Mesenchymal stem cell (in vitro differentiated cells and primary cell): ENCODE measurements around the gene DMP1.

Experiments used
- DNase-seq: peaks from one replicate; pipeline ENCODE4 v3.0.0-alpha.2; 2013
- H2AFZ ChIP-seq: one replicate; pipeline ENCODE4 v1.6.1; 2013; ENCODE audit warnings: low read depth, mild to moderate bottlenecking, control low read depth, inconsistent platforms, low read length, moderate library complexity
- H2AK5ac ChIP-seq: 2 replicates; pipeline ENCODE4 v1.6.1; 2013; ENCODE audit warnings: low read length, moderate library complexity, mild to moderate bottlenecking, inconsistent platforms; ENCODE audit not compliant: severe bottlenecking
- H2BK120ac ChIP-seq: one replicate; pipeline ENCODE4 v1.6.1; 2013; ENCODE audit warnings: low read depth, mild to moderate bottlenecking, inconsistent platforms, low read length, moderate library complexity
- H2BK12ac ChIP-seq, 2 experiments: one replicate each; pipeline ENCODE4 v1.6.1; 2013; ENCODE audit warnings: inconsistent platforms in 2 of 2, low read length in 2 of 2, mild to moderate bottlenecking in 2 of 2, moderate library complexity in 2 of 2, control low read depth in 1 of 2
- H2BK15ac ChIP-seq: one replicate; pipeline ENCODE4 v1.6.1; 2013; ENCODE audit warnings: mild to moderate bottlenecking, low read depth, inconsistent platforms; ENCODE audit not compliant: poor library complexity, severe bottlenecking
- H2BK5ac ChIP-seq: 2 replicates; pipeline ENCODE4 v1.6.1; 2013; ENCODE audit warnings: low read depth, mild to moderate bottlenecking, low read length, control low read depth, inconsistent platforms; ENCODE audit not compliant: poor library complexity, severe bottlenecking
- H3K14ac ChIP-seq, 2 experiments: one replicate each; pipeline ENCODE4 v1.6.1; 2013; ENCODE audit warnings: inconsistent platforms in 2 of 2, low read length in 2 of 2, control low read depth in 1 of 2, mild to moderate bottlenecking in 1 of 2, moderate library complexity in 1 of 2
- H3K18ac ChIP-seq, 2 experiments: one replicate each; pipeline ENCODE4 v1.6.1; 2013; ENCODE audit warnings: inconsistent platforms in 2 of 2, low read length in 2 of 2, control low read depth in 1 of 2, low read depth in 1 of 2, mild to moderate bottlenecking in 1 of 2
- H3K23ac ChIP-seq, 2 experiments: one replicate each; pipeline ENCODE4 v1.6.1; 2013; ENCODE audit warnings: inconsistent platforms in 2 of 2, low read length in 2 of 2, mild to moderate bottlenecking in 2 of 2, moderate library complexity in 2 of 2, control low read depth in 1 of 2
- H3K27ac ChIP-seq: 2 replicates; pipeline ENCODE4 v1.5.1; 2013; ENCODE audit warnings: mild to moderate bottlenecking, moderate library complexity, low read length, control low read depth, inconsistent platforms; ENCODE audit not compliant: poor library complexity, severe bottlenecking
- H3K27me3 ChIP-seq, 2 experiments: 2 replicates each; pipeline versions ENCODE4 v1.6.1 to v1.7.0; 2013; ENCODE audit warnings: low read length in 2 of 2, mild to moderate bottlenecking in 2 of 2, moderate library complexity in 2 of 2, control low read depth in 1 of 2, inconsistent platforms in 1 of 2; ENCODE audit not compliant: control insufficient read depth in 1 of 2, insufficient read depth in 1 of 2
- H3K36me3 ChIP-seq, 2 experiments: 2 replicates each; pipeline versions ENCODE4 v1.6.1 to v1.7.0; 2013; ENCODE audit warnings: low read length in 2 of 2, control low read depth in 1 of 2, inconsistent platforms in 1 of 2, low read depth in 1 of 2, mild to moderate bottlenecking in 1 of 2; ENCODE audit not compliant: insufficient read depth in 2 of 2, control insufficient read depth in 1 of 2
- H3K4ac ChIP-seq, 2 experiments: one replicate each; pipeline ENCODE4 v1.6.1; 2013; ENCODE audit warnings: inconsistent platforms in 2 of 2, low read length in 2 of 2, mild to moderate bottlenecking in 2 of 2, moderate library complexity in 2 of 2, control low read depth in 1 of 2, low read depth in 1 of 2
- H3K4me1 ChIP-seq: 2 replicates; pipeline ENCODE4 v1.6.1; 2013; ENCODE audit warnings: low read depth, low read length, control low read depth; ENCODE audit not compliant: control insufficient read depth, insufficient read depth
- H3K4me2 ChIP-seq: 2 replicates; pipeline ENCODE4 v1.6.1; 2013; ENCODE audit warnings: low read length, mild to moderate bottlenecking, inconsistent platforms; ENCODE audit not compliant: poor library complexity, severe bottlenecking
- H3K4me3 ChIP-seq, 2 experiments: 2 replicates each; pipeline versions ENCODE4 v1.5.1 to v1.7.0; 2013; ENCODE audit warnings: low read length in 2 of 2, mild to moderate bottlenecking in 2 of 2, control low read depth in 1 of 2, low read depth in 1 of 2; ENCODE audit not compliant: insufficient read depth in 1 of 2
- H3K79me1 ChIP-seq: replicated peaks from 2 replicates; pipeline ENCODE4 v1.6.1; 2013; ENCODE audit warnings: mild to moderate bottlenecking, control low read depth, low read length, inconsistent platforms; ENCODE audit not compliant: poor library complexity, severe bottlenecking
- H3K9ac ChIP-seq: 2 replicates; pipeline ENCODE4 v1.7.0; 2013; ENCODE audit warnings: mild to moderate bottlenecking, low read length, moderate library complexity
- H3K9me3 ChIP-seq: 2 replicates; pipeline ENCODE4 v1.7.0; 2013; ENCODE audit warnings: mild to moderate bottlenecking, low read length; ENCODE audit not compliant: control insufficient read depth
- H4K8ac ChIP-seq: one replicate; pipeline ENCODE4 v1.6.1; 2013; ENCODE audit warnings: inconsistent platforms, mild to moderate bottlenecking, low read length, moderate library complexity
- H4K91ac ChIP-seq: one replicate; pipeline ENCODE4 v1.6.1; 2013; ENCODE audit warnings: mild to moderate bottlenecking, low read length, inconsistent platforms
- WGBS: methylation state at CpG from one replicate; pipeline ENCODE4 v1.1.7; 2013; ENCODE audit warnings: mixed read lengths; 5-methylcytosine and 5-hydroxymethylcytosine counted together

Gene DMP1

GRCh38 chr4:87644286-87644685 is 5.8 kb upstream of the DMP1 start:
- Histone ChIP-seq H2BK12ac (no peak overlapping the region), H2BK120ac (no peak overlapping the region), H3K4ac (no peak overlapping the region), H3K18ac (no peak overlapping the region), H3K4me3 (no peak overlapping the region), H3K27ac (no peak overlapping the region), H3K27me3 (no peaks in the 10 kb centered on the region), H2AK5ac (no peak overlapping the region), H3K4me2 (no peak overlapping the region), H3K79me1 (no peaks in the 10 kb centered on the region), H3K36me3 (no peaks in the 10 kb centered on the region), H2BK15ac (no peak overlapping the region), H2AFZ (no peak overlapping the region), H4K91ac (no peak overlapping the region), H3K14ac (no peak overlapping the region), H3K23ac (no peak overlapping the region), H4K8ac (no peak overlapping the region), H3K9me3 (no peaks in the 10 kb centered on the region), H3K4me1 (no peaks in the 10 kb centered on the region), H2BK5ac (no peak overlapping the region), H3K9ac (no peak overlapping the region)
- no peak for DNase-seq
- 98% methylated on average over 5 of the region's 6 CpGs for WGBS

GRCh38 chr4:87650938-87651337 is 858 bp downstream of the DMP1 start:
- Histone ChIP-seq H4K8ac (no peak overlapping the region), H3K36me3 (no peaks in the 10 kb centered on the region), H2BK5ac (no peak overlapping the region), H4K91ac (no peak overlapping the region), H3K4me1 (no peaks in the 10 kb centered on the region), H3K27me3 (no peaks in the 10 kb centered on the region), H3K9me3 (no peaks in the 10 kb centered on the region), H3K27ac (no peak overlapping the region), H3K4me3 (no peak overlapping the region), H3K23ac (no peak overlapping the region), H2BK15ac (no peak overlapping the region), H2BK120ac (no peak overlapping the region), H3K4ac (no peak overlapping the region), H2AFZ (no peak overlapping the region), H3K79me1 (no peaks in the 10 kb centered on the region), H3K9ac (no peak overlapping the region), H3K18ac (no peak overlapping the region), H3K14ac (no peak overlapping the region), H2BK12ac (no peak overlapping the region), H2AK5ac (no peak overlapping the region), H3K4me2 (no peak overlapping the region)
- DNase-seq: no peak
- WGBS: 88% methylated on average over 1 of the region's 2 CpGs

- Histone ChIP-seq H3K23ac (no peak overlapping the region), H4K8ac (no peak overlapping the region), H3K27me3 (no peaks in the 10 kb centered on the region), H2AFZ (no peak overlapping the region), H3K4me1 (no peaks in the 10 kb centered on the region), H3K14ac (no peak overlapping the region), H2BK12ac (no peak overlapping the region), H3K4me3 (no peak overlapping the region), H3K9me3 (no peaks in the 10 kb centered on the region), H3K27ac (no peak overlapping the region), H2BK5ac (no peak overlapping the region), H3K79me1 (no peaks in the 10 kb centered on the region), H3K4ac (no peak overlapping the region), H3K4me2 (no peak overlapping the region), H2BK15ac (no peak overlapping the region), H3K18ac (no peak overlapping the region), H4K91ac (no peak overlapping the region), H3K9ac (no peak overlapping the region), H3K36me3 (no peaks in the 10 kb centered on the region), H2AK5ac (no peak overlapping the region), H2BK120ac (no peak overlapping the region)
- no peak for DNase-seq
- 100% methylated on average over 1 of the region's 3 CpGs for WGBS
Observed at GRCh38 chr4:87651941-87652340, 1.9 kb downstream of the DMP1 start.

GRCh38 chr4:87654487-87655044 is 4.5 kb downstream of the DMP1 start:
- no peak overlapping the region for H4K91ac ChIP-seq
- no peak overlapping the region for H3K4ac ChIP-seq
- H3K36me3 ChIP-seq: no peaks in the 10 kb centered on the region
- no peak overlapping the region for H3K14ac ChIP-seq
- H3K9ac ChIP-seq: no peak overlapping the region
- no peak overlapping the region for H4K8ac ChIP-seq
- H2AK5ac ChIP-seq: no peak overlapping the region
- H3K4me1 ChIP-seq: peaks cover 3% of the 10 kb centered on the region
- WGBS: 74% methylated on average over 1 of the region's 1 CpG
- no peak overlapping the region for H3K27ac ChIP-seq
- no peaks in the 10 kb centered on the region for H3K79me1 ChIP-seq
- H3K4me3 ChIP-seq: no peak overlapping the region
- H3K9me3 ChIP-seq: no peaks in the 10 kb centered on the region
- no peak overlapping the region for H2BK5ac ChIP-seq
- H3K23ac ChIP-seq: no peak overlapping the region
- H2BK15ac ChIP-seq: no peak overlapping the region
- no peak overlapping the region for H2AFZ ChIP-seq
- H3K18ac ChIP-seq: no peak overlapping the region
- no peak overlapping the region for H2BK12ac ChIP-seq
- no peak overlapping the region for H2BK120ac ChIP-seq
- no peaks in the 10 kb centered on the region for H3K27me3 ChIP-seq
- no peak overlapping the region for H3K4me2 ChIP-seq
- DNase-seq: no peak
